Kidney (tissue), 14 donors: ENCODE results near the gene PLEKHJ1. TPM values are rescaled to one million over a fixed set of nuclear protein-coding genes. Genes with fewer than 3 reads are reported as not detected.

Source experiments
- DNase-seq, 5 donors: peaks; one replicate each; pipeline ENCODE4 v3.0.0-alpha.2; 2013 to 2020
- FAIRE-seq: peaks from 2 replicates; lab custom pipeline; 2012; peaks lifted over from hg19 to GRCh38; lab: Jason Lieb, UNC
- H3K27ac ChIP-seq, 2 donors: one replicate each; pipeline ENCODE4 v1.7.0; 2013; ENCODE audit warnings: low read depth in 2 of 2, low read length in 2 of 2, inconsistent platforms in 1 of 2
- H3K27me3 ChIP-seq: one replicate; pipeline ENCODE4 v1.7.1; 2013; ENCODE audit warnings: low read length, inconsistent platforms; ENCODE audit not compliant: control insufficient read depth, insufficient read depth
- H3K36me3 ChIP-seq, 3 donors: one replicate each; pipeline versions ENCODE4 v1.7.0 to v1.7.1; 2013; ENCODE audit warnings: low read length in 3 of 3, control low read depth in 1 of 3, inconsistent platforms in 1 of 3; ENCODE audit not compliant: insufficient read depth in 3 of 3, control insufficient read depth in 2 of 3
- H3K4me1 ChIP-seq, 3 donors: one replicate each; pipeline versions ENCODE4 v1.7.0 to v1.7.1; 2013; ENCODE audit warnings: low read length in 3 of 3, inconsistent platforms in 1 of 3, low read depth in 1 of 3; ENCODE audit not compliant: control insufficient read depth in 2 of 3, insufficient read depth in 2 of 3
- H3K4me3 ChIP-seq, 3 donors: one replicate each; pipeline versions ENCODE4 v1.7.0 to v1.8.1; 2013; ENCODE audit warnings: low read length in 3 of 3, control low read depth in 1 of 3, inconsistent platforms in 1 of 3
- H3K9ac ChIP-seq, 3 donors: one replicate each; pipeline versions ENCODE4 v1.7.0 to v1.7.1; 2013; ENCODE audit warnings: low read length in 3 of 3, control low read depth in 1 of 3, inconsistent platforms in 1 of 3
- H3K9me3 ChIP-seq, 3 donors: one replicate each; pipeline versions ENCODE4 v1.7.0 to v1.7.1; 2013; ENCODE audit warnings: low read length in 3 of 3, control low read depth in 1 of 3, inconsistent platforms in 1 of 3; ENCODE audit not compliant: control insufficient read depth in 2 of 3, insufficient read depth in 1 of 3
- intact Hi-C: fragments of 100-400 bp; cut with DNase I; formaldehyde crosslinking; loops from one replicate; pipeline ENCODE4 v1.11.1; 2022
- polyA plus RNA-seq: library from polyadenylated mRNA; stranded (reverse); fragments of 350-450 nt; fragmentation: Illumina TruSeq; extraction: RNeasy Lipid Tissue Mini Kit (QIAGEN cat#74804); gene quantifications from one replicate; pipeline ENCODE4 v1.2.3, GENCODE V29; 2014; ENCODE audit warnings: low read depth, low replicate concordance; ENCODE audit not compliant: insufficient read depth
- total RNA-seq: library from RNA; stranded (reverse); fragmentation: NEBNext Ultra II Directional; extraction: Animal tissue kit (Norgen Biotek cat#: 25700); gene quantifications from one replicate; pipeline ENCODE4 v1.2.1, GENCODE V29; 2021
- TF ChIP-seq, protein P1 (sequence below): IDR thresholded peaks from 3 replicates; pipeline ENCODE4 v1.5.1; 2012; ENCODE audit warnings: mild to moderate bottlenecking, moderate library complexity, borderline replicate concordance; ENCODE audit not compliant: insufficient read depth; ENCODE audit errors: extremely low read depth
- donor health status: control.
- donor health status: control.
- donor health status: control.
- donor health status: control.
- donor health status: control.
- donor health status: DM: yes; HTN: yes; CAD: no.
- donor health status: Normal renal cell carcinoma (clear cell type).

PLEKHJ1 gene
- total and polyA plus RNA-seq, 2 donors from 2014 or later = 59.7 to 156 TPM

GRCh38 chr19:2210987-2211740 lies 25.0 kb downstream of the PLEKHJ1 start:
- peaks cover 0 to 14% (median 0%) of the 10 kb centered on the region in 3 donors for H3K4me1 ChIP-seq
- H3K27me3 ChIP-seq = no peaks in the 10 kb centered on the region
- DNase-seq = no peak
- no peak overlapping the region for H3K9ac ChIP-seq
- TF ChIP-seq, protein P1, sequence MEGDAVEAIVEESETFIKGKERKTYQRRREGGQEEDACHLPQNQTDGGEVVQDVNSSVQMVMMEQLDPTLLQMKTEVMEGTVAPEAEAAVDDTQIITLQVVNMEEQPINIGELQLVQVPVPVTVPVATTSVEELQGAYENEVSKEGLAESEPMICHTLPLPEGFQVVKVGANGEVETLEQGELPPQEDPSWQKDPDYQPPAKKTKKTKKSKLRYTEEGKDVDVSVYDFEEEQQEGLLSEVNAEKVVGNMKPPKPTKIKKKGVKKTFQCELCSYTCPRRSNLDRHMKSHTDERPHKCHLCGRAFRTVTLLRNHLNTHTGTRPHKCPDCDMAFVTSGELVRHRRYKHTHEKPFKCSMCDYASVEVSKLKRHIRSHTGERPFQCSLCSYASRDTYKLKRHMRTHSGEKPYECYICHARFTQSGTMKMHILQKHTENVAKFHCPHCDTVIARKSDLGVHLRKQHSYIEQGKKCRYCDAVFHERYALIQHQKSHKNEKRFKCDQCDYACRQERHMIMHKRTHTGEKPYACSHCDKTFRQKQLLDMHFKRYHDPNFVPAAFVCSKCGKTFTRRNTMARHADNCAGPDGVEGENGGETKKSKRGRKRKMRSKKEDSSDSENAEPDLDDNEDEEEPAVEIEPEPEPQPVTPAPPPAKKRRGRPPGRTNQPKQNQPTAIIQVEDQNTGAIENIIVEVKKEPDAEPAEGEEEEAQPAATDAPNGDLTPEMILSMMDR = no peak
- peaks cover 0 to 38% (median 16%) of the 10 kb centered on the region in 3 donors for H3K36me3 ChIP-seq
- no peaks in the 10 kb centered on the region for H3K9me3 ChIP-seq
- H3K4me3 ChIP-seq = no peak overlapping the region
- no peak for FAIRE-seq
- no peak overlapping the region for H3K27ac ChIP-seq
- intact Hi-C loops = no loop called here

- DNase-seq = no peak
- TF ChIP-seq, protein P1 = no peak
These were observed 25.9 kb downstream of the PLEKHJ1 start for GRCh38 chr19:2210206-2210605.

GRCh38 chr19:2209408-2209807 lies 26.7 kb downstream of the PLEKHJ1 start:
- intact Hi-C loops = no loop called here
- no peak for FAIRE-seq
- no peak for DNase-seq
- peaks cover 0 to 30% (median 12%) of the 10 kb centered on the region in 3 donors for H3K36me3 ChIP-seq
- H3K4me3 ChIP-seq = no peak overlapping the region
- H3K4me1 ChIP-seq = peaks cover 0 to 14% (median 0%) of the 10 kb centered on the region in 3 donors
- no peak overlapping the region for H3K9ac ChIP-seq
- TF ChIP-seq, protein P1 = no peak
- H3K9me3 ChIP-seq = no peaks in the 10 kb centered on the region
- H3K27me3 ChIP-seq = no peaks in the 10 kb centered on the region
- no peak overlapping the region for H3K27ac ChIP-seq

More at GRCh38 chr19:2210206-2210605, 25.9 kb downstream of the PLEKHJ1 start:
- H3K9me3 ChIP-seq = no peaks in the 10 kb centered on the region
- peaks cover 0 to 38% (median 16%) of the 10 kb centered on the region in 3 donors for H3K36me3 ChIP-seq
- H3K4me1 ChIP-seq = peaks cover 0 to 14% (median 0%) of the 10 kb centered on the region in 3 donors
- H3K27me3 ChIP-seq = no peaks in the 10 kb centered on the region
- intact Hi-C loops = no loop called here
- no peak for FAIRE-seq
- no peak overlapping the region for H3K9ac ChIP-seq
- no peak overlapping the region for H3K4me3 ChIP-seq
- H3K27ac ChIP-seq = no peak overlapping the region
